ENCODE data around the gene IL17RA. TPM values are rescaled to one million over a fixed set of nuclear protein-coding genes. Genes with fewer than 3 reads are reported as not detected.

The IL17RA gene
- total and polyA plus RNA-seq, 2 of the 4 experiments (the other 2 are of a cell fraction) = 5.2 to 15.3 TPM

DNA sequence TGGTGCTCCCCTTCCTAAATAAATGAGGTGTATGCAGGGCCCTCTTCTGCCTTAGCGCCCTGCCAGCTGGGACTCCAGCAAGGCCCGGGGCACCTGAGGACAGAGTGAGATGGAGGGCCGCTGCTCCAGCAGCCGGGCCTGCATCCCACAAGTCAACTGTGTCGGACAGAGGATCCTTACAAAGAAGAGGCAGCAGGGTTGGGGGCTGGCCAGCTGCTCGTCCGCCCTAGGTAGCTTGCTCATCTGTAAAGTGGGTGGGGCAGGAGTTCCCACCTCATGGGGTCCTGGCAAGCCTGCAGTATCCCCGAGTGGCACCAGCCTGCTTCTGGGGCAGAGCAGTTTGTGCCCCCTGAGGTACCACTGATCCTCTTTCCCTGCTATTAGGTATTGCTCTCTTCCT is 28.8 kb downstream of the IL17RA start:
- no peak overlapping the region for H2BK15ac ChIP-seq (ENCODE audit: low read depth, low read length)
- H3K9ac ChIP-seq (ENCODE audit: low read depth, low read length) = no peak overlapping the region
- no peak for DNase-seq
- H4K5ac ChIP-seq (ENCODE audit: low read depth, low read length) = no peak overlapping the region
- H3K27me3 ChIP-seq (ENCODE audit: control insufficient read depth, insufficient read depth, low read length) = peaks cover 9% of the 10 kb centered on the region; the same call in 1 of the 2 replicates
- no TSS peak for BruUV-seq (replicated peaks)
- dilution Hi-C loops (cut with HindIII; ENCODE audit: low sequenced_read_pairs, unreplicated experiment) = no loop called here
- no peak overlapping the region for H2BK20ac ChIP-seq (ENCODE audit: low read depth, low read length)
- ATAC-seq (ENCODE audit: low read depth) = no peak; the same call in 1 of the 2 replicates
- intact Hi-C loops (cut with micrococcal nuclease) = no loop called here
- no peak overlapping the region for H3K23ac ChIP-seq (ENCODE audit: low read depth, low read length)
- in situ Hi-C loops (cut with MboI; ENCODE audit: low sequenced_read_pairs) = no loop called here
- POLR2A ChIA-PET (ENCODE audit: unreplicated experiment) = no interaction called here
- H4K91ac ChIP-seq (ENCODE audit: insufficient read depth, low read depth, low read length) = no peak overlapping the region
- no peak overlapping the region for H3K56ac ChIP-seq (ENCODE audit: extremely low read depth, insufficient read depth, low read length)
- H2BK5ac ChIP-seq (ENCODE audit: low read depth, low read length, poor library complexity, severe bottlenecking) = no peak overlapping the region
- no peak overlapping the region for H3K4ac ChIP-seq (ENCODE audit: low read depth, low read length)
- 72% methylated on average over 4 of the region's 8 CpGs; no CpG with 5 or more reads in 1 of the 2 experiments for WGBS, 2 experiments (ENCODE audit: extremely low coverage in 2 of 2, insufficient read length in 1 of 2)
- H3K9me3 ChIP-seq (ENCODE audit: control insufficient read depth, insufficient read depth, low read length) = no peaks in the 10 kb centered on the region
- CTCF ChIA-PET = no interaction called here
- H2AK9ac ChIP-seq (replicated peaks; ENCODE audit: low read depth, low read length, poor library complexity) = no peak overlapping the region
- no peak overlapping the region for H3K27ac ChIP-seq (ENCODE audit: insufficient read depth, low read length)
- no peak overlapping the region for H3K14ac ChIP-seq (replicated peaks; ENCODE audit: low read depth, low read length)
- H4K8ac ChIP-seq (ENCODE audit: low read depth in 2 of 2, low read length in 2 of 2) = no peak overlapping the region
- no peak overlapping the region for H2AFZ ChIP-seq (replicated peaks; ENCODE audit: low read length, poor library complexity)
- no peaks in the 10 kb centered on the region for H3K4me1 ChIP-seq (ENCODE audit: control insufficient read depth, insufficient read depth, low read length)
- no peak overlapping the region for H2BK120ac ChIP-seq (ENCODE audit: low read depth, low read length)
- H3K9me1 ChIP-seq (ENCODE audit: insufficient read depth, low read length) = no peaks in the 10 kb centered on the region
- no peak overlapping the region for H3K4me3 ChIP-seq (ENCODE audit: insufficient read depth, low read depth, low read length)
- no peak overlapping the region for H3K4me2 ChIP-seq (ENCODE audit: low read depth, low read length)
- no peak overlapping the region for H3K18ac ChIP-seq (ENCODE audit: low read depth, low read length)
- no peaks in the 10 kb centered on the region for H4K20me1 ChIP-seq (ENCODE audit: insufficient read depth, low read length)
- no peak overlapping the region; the same call in 1 of the 2 replicates for H2AK5ac ChIP-seq (ENCODE audit: low read depth, low read length)
- TF ChIP-seq RFX5 (IDR thresholded peaks at IDR 0.05; ENCODE audit: low read depth, low read length) = no peak
- no peak for TF ChIP-seq SMC3 (IDR thresholded peaks at IDR 0.05; ENCODE audit: low read depth, low read length)
- TF ChIP-seq RAD21 (IDR thresholded peaks at IDR 0.05; ENCODE audit: low read length) = no peak
- no peak for TF ChIP-seq CEBPB (IDR thresholded peaks at IDR 0.05; ENCODE audit: low read depth, low read length)
- no peak for TF ChIP-seq NFE2L2 (IDR thresholded peaks at IDR 0.05; ENCODE audit: low read depth, low read length)
- no peak for TF ChIP-seq CHD1 (IDR thresholded peaks at IDR 0.05; ENCODE audit: low read depth, low read length)
- TF ChIP-seq MXI1 (IDR thresholded peaks at IDR 0.05; ENCODE audit: borderline replicate concordance, low read depth, low read length) = no peak
- no peak for TF ChIP-seq MAZ (IDR thresholded peaks at IDR 0.05; ENCODE audit: borderline replicate concordance, low read depth, low read length)
- no peak for TF ChIP-seq POLR2A (IDR thresholded peaks at IDR 0.05; ENCODE audit: low read depth, low read length)
- TF ChIP-seq, protein P1, sequence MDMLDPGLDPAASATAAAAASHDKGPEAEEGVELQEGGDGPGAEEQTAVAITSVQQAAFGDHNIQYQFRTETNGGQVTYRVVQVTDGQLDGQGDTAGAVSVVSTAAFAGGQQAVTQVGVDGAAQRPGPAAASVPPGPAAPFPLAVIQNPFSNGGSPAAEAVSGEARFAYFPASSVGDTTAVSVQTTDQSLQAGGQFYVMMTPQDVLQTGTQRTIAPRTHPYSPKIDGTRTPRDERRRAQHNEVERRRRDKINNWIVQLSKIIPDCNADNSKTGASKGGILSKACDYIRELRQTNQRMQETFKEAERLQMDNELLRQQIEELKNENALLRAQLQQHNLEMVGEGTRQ (IDR thresholded peaks at IDR 0.05; ENCODE audit: low read depth, low read length) = no peak
- TF ChIP-seq RCOR1 (IDR thresholded peaks at IDR 0.05; ENCODE audit: insufficient replicate concordance, low read length) = no peak
- TF ChIP-seq, protein P2, sequence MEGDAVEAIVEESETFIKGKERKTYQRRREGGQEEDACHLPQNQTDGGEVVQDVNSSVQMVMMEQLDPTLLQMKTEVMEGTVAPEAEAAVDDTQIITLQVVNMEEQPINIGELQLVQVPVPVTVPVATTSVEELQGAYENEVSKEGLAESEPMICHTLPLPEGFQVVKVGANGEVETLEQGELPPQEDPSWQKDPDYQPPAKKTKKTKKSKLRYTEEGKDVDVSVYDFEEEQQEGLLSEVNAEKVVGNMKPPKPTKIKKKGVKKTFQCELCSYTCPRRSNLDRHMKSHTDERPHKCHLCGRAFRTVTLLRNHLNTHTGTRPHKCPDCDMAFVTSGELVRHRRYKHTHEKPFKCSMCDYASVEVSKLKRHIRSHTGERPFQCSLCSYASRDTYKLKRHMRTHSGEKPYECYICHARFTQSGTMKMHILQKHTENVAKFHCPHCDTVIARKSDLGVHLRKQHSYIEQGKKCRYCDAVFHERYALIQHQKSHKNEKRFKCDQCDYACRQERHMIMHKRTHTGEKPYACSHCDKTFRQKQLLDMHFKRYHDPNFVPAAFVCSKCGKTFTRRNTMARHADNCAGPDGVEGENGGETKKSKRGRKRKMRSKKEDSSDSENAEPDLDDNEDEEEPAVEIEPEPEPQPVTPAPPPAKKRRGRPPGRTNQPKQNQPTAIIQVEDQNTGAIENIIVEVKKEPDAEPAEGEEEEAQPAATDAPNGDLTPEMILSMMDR (conservative IDR thresholded peaks at IDR 0.05; ENCODE audit: low read depth, low read length) = no peak
- TF ChIP-seq, protein P3, sequence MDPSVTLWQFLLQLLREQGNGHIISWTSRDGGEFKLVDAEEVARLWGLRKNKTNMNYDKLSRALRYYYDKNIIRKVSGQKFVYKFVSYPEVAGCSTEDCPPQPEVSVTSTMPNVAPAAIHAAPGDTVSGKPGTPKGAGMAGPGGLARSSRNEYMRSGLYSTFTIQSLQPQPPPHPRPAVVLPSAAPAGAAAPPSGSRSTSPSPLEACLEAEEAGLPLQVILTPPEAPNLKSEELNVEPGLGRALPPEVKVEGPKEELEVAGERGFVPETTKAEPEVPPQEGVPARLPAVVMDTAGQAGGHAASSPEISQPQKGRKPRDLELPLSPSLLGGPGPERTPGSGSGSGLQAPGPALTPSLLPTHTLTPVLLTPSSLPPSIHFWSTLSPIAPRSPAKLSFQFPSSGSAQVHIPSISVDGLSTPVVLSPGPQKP (IDR thresholded peaks at IDR 0.05; ENCODE audit: borderline replicate concordance, low read depth, low read length) = no peak
- no peak for TF ChIP-seq FOS (IDR thresholded peaks at IDR 0.05; ENCODE audit: low read depth, low read length)
- no peak for TF ChIP-seq BHLHE40 (IDR thresholded peaks at IDR 0.05; ENCODE audit: low read depth, low read length)
- TF ChIP-seq MAFK (IDR thresholded peaks at IDR 0.05; ENCODE audit: low read depth, low read length) = no peak
- peaks cover 13% of the 10 kb centered on the region for H3K36me3 ChIP-seq (ENCODE audit: control insufficient read depth, insufficient read depth, low read length)
- no peaks in the 10 kb centered on the region for H3K79me1 ChIP-seq (ENCODE audit: low read depth in 1 of 2, low read length in 2 of 2)
